ENCODE data around the gene KLHL1.

DNA sequence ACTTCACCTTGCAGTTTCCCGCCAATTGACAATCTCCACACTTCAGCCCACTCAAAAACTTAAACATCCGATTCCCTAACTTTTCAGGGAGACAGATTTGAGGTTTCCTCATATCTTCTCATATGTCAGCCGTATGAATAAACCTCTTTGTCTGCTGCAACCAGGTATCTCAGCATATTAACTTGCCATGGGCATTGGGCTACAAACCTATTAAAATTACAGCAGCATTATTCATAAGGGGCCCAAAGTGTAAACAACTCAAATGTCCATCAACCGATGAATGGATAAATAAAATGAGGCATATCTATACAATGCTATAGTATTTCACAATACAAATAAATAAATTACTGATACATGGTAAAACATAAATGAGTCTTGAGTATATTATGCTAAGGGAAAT, 180.0 kb downstream of the KLHL1 start:
- TF ChIP-seq, protein P1, sequence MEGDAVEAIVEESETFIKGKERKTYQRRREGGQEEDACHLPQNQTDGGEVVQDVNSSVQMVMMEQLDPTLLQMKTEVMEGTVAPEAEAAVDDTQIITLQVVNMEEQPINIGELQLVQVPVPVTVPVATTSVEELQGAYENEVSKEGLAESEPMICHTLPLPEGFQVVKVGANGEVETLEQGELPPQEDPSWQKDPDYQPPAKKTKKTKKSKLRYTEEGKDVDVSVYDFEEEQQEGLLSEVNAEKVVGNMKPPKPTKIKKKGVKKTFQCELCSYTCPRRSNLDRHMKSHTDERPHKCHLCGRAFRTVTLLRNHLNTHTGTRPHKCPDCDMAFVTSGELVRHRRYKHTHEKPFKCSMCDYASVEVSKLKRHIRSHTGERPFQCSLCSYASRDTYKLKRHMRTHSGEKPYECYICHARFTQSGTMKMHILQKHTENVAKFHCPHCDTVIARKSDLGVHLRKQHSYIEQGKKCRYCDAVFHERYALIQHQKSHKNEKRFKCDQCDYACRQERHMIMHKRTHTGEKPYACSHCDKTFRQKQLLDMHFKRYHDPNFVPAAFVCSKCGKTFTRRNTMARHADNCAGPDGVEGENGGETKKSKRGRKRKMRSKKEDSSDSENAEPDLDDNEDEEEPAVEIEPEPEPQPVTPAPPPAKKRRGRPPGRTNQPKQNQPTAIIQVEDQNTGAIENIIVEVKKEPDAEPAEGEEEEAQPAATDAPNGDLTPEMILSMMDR (IDR thresholded peaks at IDR 0.05) = no peak
- TF ChIP-seq EZH2phosphoT487 (IDR thresholded peaks at IDR 0.05) = no peak
- TF ChIP-seq EZH2 (IDR thresholded peaks at IDR 0.05) = no peak

All from neural progenitor cell (in vitro differentiated cells).